ENCODE measurements around the gene MAEA. TPM values are rescaled to one million over a fixed set of nuclear protein-coding genes. Genes with fewer than 3 reads are reported as not detected.
"Not testable (repeated sequence)": the region's sequence is repeated elsewhere in the genome, so short reads cannot be mapped to it uniquely, and the experiment has no call there.

MAEA gene
- total RNA-seq, 1 donor = 70.6 TPM

DNA sequence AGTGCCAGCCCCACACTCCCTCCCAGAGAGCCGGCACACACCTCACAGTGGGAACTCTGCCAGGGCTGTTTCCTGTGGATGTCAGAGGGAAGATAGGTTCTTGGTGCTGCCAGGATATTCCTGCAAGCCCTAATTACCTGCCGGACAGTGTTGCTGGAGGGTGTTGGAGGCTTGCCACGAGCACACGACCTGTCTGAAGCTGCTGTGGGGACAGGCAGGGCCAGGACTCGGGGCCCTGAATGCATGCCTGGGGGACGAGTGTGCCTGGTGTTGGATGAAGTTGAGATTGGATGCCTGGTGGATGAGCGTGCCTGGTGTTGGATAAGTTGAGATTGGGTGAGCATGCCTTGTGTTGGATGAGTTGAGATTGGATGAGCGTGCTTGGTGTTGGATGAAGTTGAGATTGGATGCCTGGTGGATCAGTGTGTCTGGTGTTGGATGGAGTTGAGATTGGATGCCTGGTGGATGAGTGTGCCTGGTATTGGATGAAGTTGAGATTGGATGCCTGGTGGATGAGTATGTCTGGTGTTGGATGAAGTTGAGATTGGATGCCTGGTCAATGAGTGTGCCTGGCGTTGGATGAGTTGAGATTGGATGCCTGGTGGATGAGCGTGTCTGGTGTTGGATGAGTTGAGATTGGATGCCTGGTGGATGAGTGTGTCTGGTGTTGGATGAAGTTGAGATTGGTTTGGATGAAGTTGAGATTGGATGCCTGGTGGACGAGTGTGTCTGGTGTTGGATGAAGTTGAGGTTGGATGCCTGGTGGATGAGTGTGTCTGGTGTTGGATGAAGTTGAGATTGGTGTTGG lies 34.1 kb downstream of the MAEA start:
- DNase-seq (ENCODE audit: insufficient read length, low spot score, missing footprints) = peak; percentile 94
- Histone ChIP-seq H3K4me2 (ENCODE audit: insufficient read depth, low read length) (no peak overlapping the region), H3K4me3 (ENCODE audit: insufficient read depth, low read length) (no peak overlapping the region), H3K27me3 (ENCODE audit: insufficient read depth, low read length) (no peaks in the 10 kb centered on the region), H2AFZ (ENCODE audit: low read length) (no peak overlapping the region), H3K9me3 (ENCODE audit: low read depth, low read length) (peaks cover 9% of the 10 kb centered on the region), H3K79me2 (ENCODE audit: insufficient read depth, low read length) (peaks cover 37% of the 10 kb centered on the region), H4K20me1 (ENCODE audit: insufficient read depth, low read length) (peaks cover 28% of the 10 kb centered on the region), H3K4me1 (ENCODE audit: insufficient read depth, low read length) (peaks cover 8% of the 10 kb centered on the region), H3K27ac (ENCODE audit: low read depth, low read length) (peak overlapping the region; percentile 85), H3K36me3 (ENCODE audit: insufficient read depth, low read length) (peaks cover 43% of the 10 kb centered on the region)
- TF ChIP-seq, protein P1, sequence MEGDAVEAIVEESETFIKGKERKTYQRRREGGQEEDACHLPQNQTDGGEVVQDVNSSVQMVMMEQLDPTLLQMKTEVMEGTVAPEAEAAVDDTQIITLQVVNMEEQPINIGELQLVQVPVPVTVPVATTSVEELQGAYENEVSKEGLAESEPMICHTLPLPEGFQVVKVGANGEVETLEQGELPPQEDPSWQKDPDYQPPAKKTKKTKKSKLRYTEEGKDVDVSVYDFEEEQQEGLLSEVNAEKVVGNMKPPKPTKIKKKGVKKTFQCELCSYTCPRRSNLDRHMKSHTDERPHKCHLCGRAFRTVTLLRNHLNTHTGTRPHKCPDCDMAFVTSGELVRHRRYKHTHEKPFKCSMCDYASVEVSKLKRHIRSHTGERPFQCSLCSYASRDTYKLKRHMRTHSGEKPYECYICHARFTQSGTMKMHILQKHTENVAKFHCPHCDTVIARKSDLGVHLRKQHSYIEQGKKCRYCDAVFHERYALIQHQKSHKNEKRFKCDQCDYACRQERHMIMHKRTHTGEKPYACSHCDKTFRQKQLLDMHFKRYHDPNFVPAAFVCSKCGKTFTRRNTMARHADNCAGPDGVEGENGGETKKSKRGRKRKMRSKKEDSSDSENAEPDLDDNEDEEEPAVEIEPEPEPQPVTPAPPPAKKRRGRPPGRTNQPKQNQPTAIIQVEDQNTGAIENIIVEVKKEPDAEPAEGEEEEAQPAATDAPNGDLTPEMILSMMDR (IDR thresholded peaks at IDR 0.05; ENCODE audit: extremely low read depth, low read depth, low read length) = no peak

GRCh38 chr4:1324443-1325175 lies 34.9 kb downstream of the MAEA start:
- H3K4me3 ChIP-seq (ENCODE audit: insufficient read depth, low read length); H3K4me2 ChIP-seq (ENCODE audit: insufficient read depth, low read length); H3K9me3 ChIP-seq (ENCODE audit: low read depth, low read length); H3K27me3 ChIP-seq (ENCODE audit: insufficient read depth, low read length); H2AFZ ChIP-seq (ENCODE audit: low read length); H3K4me1 ChIP-seq (ENCODE audit: insufficient read depth, low read length): not testable (repeated sequence)
- Histone ChIP-seq H3K27ac (ENCODE audit: low read depth, low read length) (peak overlapping the region; percentile 85), H3K79me2 (ENCODE audit: insufficient read depth, low read length) (peaks cover 41% of the 10 kb centered on the region), H3K36me3 (ENCODE audit: insufficient read depth, low read length) (peaks cover 46% of the 10 kb centered on the region), H4K20me1 (ENCODE audit: insufficient read depth, low read length) (peaks cover 28% of the 10 kb centered on the region)
- DNase-seq (ENCODE audit: insufficient read length, low spot score, missing footprints) = peak; percentile 47

DNA sequence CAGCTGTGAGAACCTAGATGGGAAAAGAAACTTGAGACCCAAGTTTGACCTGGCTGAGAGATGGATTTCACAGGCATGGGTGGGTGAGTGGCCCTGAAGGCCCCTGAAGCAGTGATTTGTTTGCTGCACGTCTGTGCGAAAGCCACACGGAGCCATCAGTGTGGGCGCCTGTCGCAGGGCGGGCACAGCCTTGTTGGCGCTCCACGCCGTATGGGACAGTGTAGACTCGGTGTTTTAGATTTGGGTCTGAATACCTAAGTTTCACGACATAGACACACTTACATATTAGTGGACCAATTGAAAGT lies 35.4 kb downstream of the MAEA start:
- peaks cover 9% of the 10 kb centered on the region for H3K9me3 ChIP-seq (ENCODE audit: low read depth, low read length)
- peaks cover 8% of the 10 kb centered on the region for H3K4me1 ChIP-seq (ENCODE audit: insufficient read depth, low read length)
- peak overlapping the region; percentile 85 for H3K27ac ChIP-seq (ENCODE audit: low read depth, low read length)
- DNase-seq (ENCODE audit: insufficient read length, low spot score, missing footprints) = no peak
- H4K20me1 ChIP-seq (ENCODE audit: insufficient read depth, low read length) = peaks cover 28% of the 10 kb centered on the region
- peaks cover 47% of the 10 kb centered on the region for H3K36me3 ChIP-seq (ENCODE audit: insufficient read depth, low read length)
- peaks cover 46% of the 10 kb centered on the region for H3K79me2 ChIP-seq (ENCODE audit: insufficient read depth, low read length)
- H3K4me2 ChIP-seq (ENCODE audit: insufficient read depth, low read length) = no peak overlapping the region
- TF ChIP-seq, protein P1 (IDR thresholded peaks at IDR 0.05; ENCODE audit: extremely low read depth, low read depth, low read length) = no peak
- no peak overlapping the region for H2AFZ ChIP-seq (ENCODE audit: low read length)
- no peak overlapping the region for H3K4me3 ChIP-seq (ENCODE audit: insufficient read depth, low read length)
- H3K27me3 ChIP-seq (ENCODE audit: insufficient read depth, low read length) = no peaks in the 10 kb centered on the region

GRCh38 chr4:1325681-1326635 lies 36.3 kb downstream of the MAEA start:
- peaks cover 52% of the 10 kb centered on the region for H3K79me2 ChIP-seq (ENCODE audit: insufficient read depth, low read length)
- peak; percentile 68 for DNase-seq (ENCODE audit: insufficient read length, low spot score, missing footprints)
- H3K4me2 ChIP-seq (ENCODE audit: insufficient read depth, low read length) = no peak overlapping the region
- H3K4me1 ChIP-seq (ENCODE audit: insufficient read depth, low read length) = peaks cover 8% of the 10 kb centered on the region
- peaks cover 9% of the 10 kb centered on the region for H3K9me3 ChIP-seq (ENCODE audit: low read depth, low read length)
- peaks cover 34% of the 10 kb centered on the region for H4K20me1 ChIP-seq (ENCODE audit: insufficient read depth, low read length)
- H2AFZ ChIP-seq (ENCODE audit: low read length) = no peak overlapping the region
- H3K27ac ChIP-seq (ENCODE audit: low read depth, low read length) = peak overlapping the region; percentile 85
- H3K4me3 ChIP-seq (ENCODE audit: insufficient read depth, low read length) = no peak overlapping the region
- TF ChIP-seq, protein P1 (IDR thresholded peaks at IDR 0.05; ENCODE audit: extremely low read depth, low read depth, low read length) = no peak
- H3K27me3 ChIP-seq (ENCODE audit: insufficient read depth, low read length) = no peaks in the 10 kb centered on the region
- peaks cover 52% of the 10 kb centered on the region for H3K36me3 ChIP-seq (ENCODE audit: insufficient read depth, low read length)
